Measurements from ENCODE around the gene NEK1. TPM values are rescaled to one million over a fixed set of nuclear protein-coding genes. Genes with fewer than 3 reads are reported as not detected.

NEK1 gene
- total and polyA plus RNA-seq, 2 of the 4 experiments (the other 2 are of a cell fraction): 3.3 to 3.9 TPM

GRCh38 chr4:169523796-169524195 lies 88.6 kb downstream of the NEK1 start:
- H3K9ac ChIP-seq (ENCODE audit: low read depth, low read length): no peak overlapping the region
- no peak overlapping the region for H2BK5ac ChIP-seq (ENCODE audit: low read depth, low read length, poor library complexity, severe bottlenecking)
- dilution Hi-C loops (cut with HindIII; ENCODE audit: low sequenced_read_pairs, unreplicated experiment): no loop called here
- no peaks in the 10 kb centered on the region for H3K79me1 ChIP-seq (ENCODE audit: low read depth in 1 of 2, low read length in 2 of 2)
- 0 out of 2 replicates have a peak, but pooled peaks cover 2% of the 10 kb centered on the region for H3K36me3 ChIP-seq (ENCODE audit: control insufficient read depth, insufficient read depth, low read length)
- H2AK5ac ChIP-seq (ENCODE audit: low read depth, low read length): no peak overlapping the region
- intact Hi-C loops (cut with micrococcal nuclease): no loop called here
- H2AFZ ChIP-seq (replicated peaks; ENCODE audit: low read length, poor library complexity): no peak overlapping the region
- no peak overlapping the region for H3K27ac ChIP-seq (ENCODE audit: insufficient read depth, low read length)
- TF ChIP-seq MAFK (IDR thresholded peaks at IDR 0.05; ENCODE audit: low read depth, low read length) (peak; percentile 77), RAD21 (IDR thresholded peaks at IDR 0.05; ENCODE audit: low read length) (no peak), ELK1 (IDR thresholded peaks at IDR 0.05; ENCODE audit: borderline replicate concordance, low read depth, low read length) (no peak), MXI1 (IDR thresholded peaks at IDR 0.05; ENCODE audit: borderline replicate concordance, low read depth, low read length) (no peak)
- POLR2A ChIA-PET (ENCODE audit: unreplicated experiment): no interaction called here
- no peaks in the 10 kb centered on the region for H4K20me1 ChIP-seq (ENCODE audit: insufficient read depth, low read length)
- H3K9me1 ChIP-seq (ENCODE audit: insufficient read depth, low read length): no peaks in the 10 kb centered on the region
- no peak overlapping the region for H2AK9ac ChIP-seq (replicated peaks; ENCODE audit: low read depth, low read length, poor library complexity)
- H4K5ac ChIP-seq (ENCODE audit: low read depth, low read length): no peak overlapping the region
- H2BK15ac ChIP-seq (ENCODE audit: low read depth, low read length): no peak overlapping the region
- H4K91ac ChIP-seq (ENCODE audit: insufficient read depth, low read depth, low read length): no peak overlapping the region
- H3K9me3 ChIP-seq (ENCODE audit: control insufficient read depth, insufficient read depth, low read length): no peaks in the 10 kb centered on the region
- no peak overlapping the region for H3K14ac ChIP-seq (replicated peaks; ENCODE audit: low read depth, low read length)
- no peak overlapping the region for H2BK20ac ChIP-seq (ENCODE audit: low read depth, low read length)
- no peaks in the 10 kb centered on the region for H3K27me3 ChIP-seq (ENCODE audit: control insufficient read depth, insufficient read depth, low read length)
- H3K18ac ChIP-seq (ENCODE audit: low read depth, low read length): no peak overlapping the region
- H2BK120ac ChIP-seq (ENCODE audit: low read depth, low read length): no peak overlapping the region
- no peak overlapping the region for H3K56ac ChIP-seq (ENCODE audit: extremely low read depth, insufficient read depth, low read length)
- no peak overlapping the region for H4K8ac ChIP-seq (ENCODE audit: low read depth in 2 of 2, low read length in 2 of 2)
- H3K23ac ChIP-seq (ENCODE audit: low read depth, low read length): no peak overlapping the region
- H3K4ac ChIP-seq (ENCODE audit: low read depth, low read length): no peak overlapping the region
- ATAC-seq (ENCODE audit: low read depth) (no peak), DNase-seq (no peak)
- in situ Hi-C loops (cut with MboI; ENCODE audit: low sequenced_read_pairs): no loop called here
- H3K4me2 ChIP-seq (ENCODE audit: low read depth, low read length): no peak overlapping the region
- no peak overlapping the region for H3K4me3 ChIP-seq (ENCODE audit: insufficient read depth, low read depth, low read length)
- no peaks in the 10 kb centered on the region for H3K4me1 ChIP-seq (ENCODE audit: control insufficient read depth, insufficient read depth, low read length)
- CTCF ChIA-PET: no interaction called here
- no TSS peak for BruUV-seq (replicated peaks)

Data from IMR-90 (cell line).